Breast epithelium (tissue), 3 donors: Measurements from ENCODE around the gene INPP4A.

ENCODE experiments used
- POLR2A ChIP-seq: fragments of 450-650 bp; IDR thresholded peaks from one replicate; pipeline ENCODE4 v1.6.1; 2016; ENCODE audit warnings: antibody characterized with exemption, mild to moderate bottlenecking, moderate library complexity
- TF ChIP-seq, protein P1 (sequence below), 3 donors: fragments of 450-650 bp; IDR thresholded peaks; one replicate each; pipeline ENCODE4 v1.5.1; 2016 to 2017; ENCODE audit warnings: antibody characterized with exemption in 3 of 3, mild to moderate bottlenecking in 3 of 3, moderate library complexity in 3 of 3

GRCh38 chr2:98637401-98638147, 192.9 kb downstream of the INPP4A start:
- TF ChIP-seq, protein P1, sequence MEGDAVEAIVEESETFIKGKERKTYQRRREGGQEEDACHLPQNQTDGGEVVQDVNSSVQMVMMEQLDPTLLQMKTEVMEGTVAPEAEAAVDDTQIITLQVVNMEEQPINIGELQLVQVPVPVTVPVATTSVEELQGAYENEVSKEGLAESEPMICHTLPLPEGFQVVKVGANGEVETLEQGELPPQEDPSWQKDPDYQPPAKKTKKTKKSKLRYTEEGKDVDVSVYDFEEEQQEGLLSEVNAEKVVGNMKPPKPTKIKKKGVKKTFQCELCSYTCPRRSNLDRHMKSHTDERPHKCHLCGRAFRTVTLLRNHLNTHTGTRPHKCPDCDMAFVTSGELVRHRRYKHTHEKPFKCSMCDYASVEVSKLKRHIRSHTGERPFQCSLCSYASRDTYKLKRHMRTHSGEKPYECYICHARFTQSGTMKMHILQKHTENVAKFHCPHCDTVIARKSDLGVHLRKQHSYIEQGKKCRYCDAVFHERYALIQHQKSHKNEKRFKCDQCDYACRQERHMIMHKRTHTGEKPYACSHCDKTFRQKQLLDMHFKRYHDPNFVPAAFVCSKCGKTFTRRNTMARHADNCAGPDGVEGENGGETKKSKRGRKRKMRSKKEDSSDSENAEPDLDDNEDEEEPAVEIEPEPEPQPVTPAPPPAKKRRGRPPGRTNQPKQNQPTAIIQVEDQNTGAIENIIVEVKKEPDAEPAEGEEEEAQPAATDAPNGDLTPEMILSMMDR (IDR thresholded peaks at IDR 0.05): no peak
- no peak for TF ChIP-seq POLR2A
